Measurements from ENCODE around the gene SETD1A. TPM values are rescaled to one million over a fixed set of nuclear protein-coding genes. Genes with fewer than 3 reads are reported as not detected.

SETD1A gene
- total and polyA plus RNA-seq, 2 of the 8 experiments (the other 6 are each of a cell fraction or from before 2014, with no cell fraction given), result 4.8 to 29.0 TPM

DNA sequence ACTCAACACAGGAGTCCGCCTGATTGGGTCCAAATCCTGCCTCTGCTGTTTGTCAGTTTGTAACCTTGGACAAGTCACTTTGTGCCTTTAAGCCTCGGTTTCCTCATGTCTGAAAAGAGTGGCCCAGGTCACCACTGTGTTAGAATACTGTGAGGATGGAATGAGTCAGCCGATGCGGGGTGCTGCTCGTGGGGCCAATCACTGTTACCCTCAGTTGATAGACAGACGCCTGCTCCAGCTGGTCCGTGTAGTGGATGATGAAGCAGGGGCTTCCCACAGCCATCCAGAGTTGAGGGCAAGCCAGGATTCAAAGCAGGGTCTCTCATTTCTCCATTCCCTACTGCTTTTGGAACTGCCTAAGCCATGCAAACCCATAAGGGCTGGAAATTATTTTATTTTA, 28.4 kb upstream of the SETD1A start (continued):
- no peak for TF ChIP-seq BACH1 (IDR thresholded peaks at IDR 0.05; ENCODE audit: low read length)
- TF ChIP-seq JUN (IDR thresholded peaks at IDR 0.05; ENCODE audit: low read depth, low read length), result no peak
- no peak for TF ChIP-seq CBX8 (IDR thresholded peaks at IDR 0.05; ENCODE audit: borderline replicate concordance, low read depth, low read length)
- no peak for TF ChIP-seq EP300 (IDR thresholded peaks at IDR 0.05; ENCODE audit: borderline replicate concordance in 1 of 2, low read depth in 2 of 2, low read length in 2 of 2)

Data from H1 (cell line).